NCI-H345 treated with DMSO at 0.1 percent for 48 hours (cell line): ENCODE data around the gene NENF.
"Not testable (repeated sequence)": the region's sequence is repeated elsewhere in the genome, so short reads cannot be mapped to it uniquely, and the experiment has no call there.

ENCODE experiments used
- DNase-seq: peaks from one replicate; lab custom pipeline; 2025; ENCODE audit not compliant: unreplicated experiment; lab: John Stamatoyannopoulos, UW

Gene NENF

DNA sequence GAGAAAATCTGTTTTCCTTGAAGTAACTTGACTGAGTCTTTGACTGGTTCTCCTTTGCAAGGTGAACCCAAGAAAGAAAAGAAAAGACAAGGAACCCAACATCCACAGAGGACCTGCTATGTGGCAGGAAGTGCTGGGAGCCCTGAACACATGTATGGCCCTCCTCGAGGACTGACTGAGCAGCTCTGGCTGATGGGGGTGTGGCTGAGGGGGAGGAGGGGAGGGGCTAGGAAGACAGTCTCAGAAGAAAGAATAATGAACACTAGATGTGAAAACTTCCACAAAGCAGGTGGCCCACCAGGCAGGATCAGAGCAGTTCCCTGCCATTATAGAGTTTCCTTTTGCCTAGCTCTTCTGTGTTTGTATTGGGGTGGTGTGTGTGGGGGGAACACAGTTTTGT is 26.1 kb downstream of the NENF start:
- DNase-seq: no peak

DNA sequence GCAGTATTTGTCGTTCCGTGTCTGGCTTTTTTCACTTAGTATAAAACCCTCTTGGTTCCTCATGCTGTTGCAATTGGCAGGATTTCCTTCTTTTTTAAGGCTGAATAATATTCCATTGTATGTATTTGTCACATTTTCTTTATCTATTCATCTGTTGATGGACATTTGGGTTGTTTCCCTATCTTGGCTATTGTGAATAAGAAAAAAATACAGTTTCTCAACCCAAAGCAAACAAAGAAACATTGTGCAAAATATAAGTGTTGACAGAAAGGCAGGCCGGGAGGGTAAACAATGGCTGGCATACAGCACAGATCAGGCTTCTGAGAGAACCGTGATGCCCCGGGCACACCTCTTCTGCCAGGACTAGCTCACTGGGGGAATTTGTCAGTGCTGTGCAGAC is 26.9 kb downstream of the NENF start:
- no peak for DNase-seq

DNA sequence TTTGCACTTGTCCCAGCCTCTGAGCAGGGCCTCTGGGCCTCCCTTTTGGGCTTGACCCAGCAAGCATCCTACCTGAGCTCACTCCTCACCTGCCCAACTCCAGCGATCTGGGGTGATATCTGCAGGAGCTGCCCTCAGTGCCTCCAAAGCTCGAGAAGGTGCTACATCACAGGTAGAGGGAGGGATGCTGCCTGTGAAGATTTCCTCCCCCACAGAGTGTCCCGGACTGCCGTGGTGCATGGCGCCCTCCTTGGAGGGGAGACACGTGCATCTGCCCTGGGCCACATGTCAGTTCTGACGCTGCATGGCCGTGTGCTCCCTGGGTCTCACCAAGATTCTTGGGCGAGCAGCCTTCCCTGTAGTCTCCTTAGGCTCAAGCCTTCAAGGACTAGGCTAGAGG is 27.7 kb downstream of the NENF start:
- DNase-seq: no peak

DNA sequence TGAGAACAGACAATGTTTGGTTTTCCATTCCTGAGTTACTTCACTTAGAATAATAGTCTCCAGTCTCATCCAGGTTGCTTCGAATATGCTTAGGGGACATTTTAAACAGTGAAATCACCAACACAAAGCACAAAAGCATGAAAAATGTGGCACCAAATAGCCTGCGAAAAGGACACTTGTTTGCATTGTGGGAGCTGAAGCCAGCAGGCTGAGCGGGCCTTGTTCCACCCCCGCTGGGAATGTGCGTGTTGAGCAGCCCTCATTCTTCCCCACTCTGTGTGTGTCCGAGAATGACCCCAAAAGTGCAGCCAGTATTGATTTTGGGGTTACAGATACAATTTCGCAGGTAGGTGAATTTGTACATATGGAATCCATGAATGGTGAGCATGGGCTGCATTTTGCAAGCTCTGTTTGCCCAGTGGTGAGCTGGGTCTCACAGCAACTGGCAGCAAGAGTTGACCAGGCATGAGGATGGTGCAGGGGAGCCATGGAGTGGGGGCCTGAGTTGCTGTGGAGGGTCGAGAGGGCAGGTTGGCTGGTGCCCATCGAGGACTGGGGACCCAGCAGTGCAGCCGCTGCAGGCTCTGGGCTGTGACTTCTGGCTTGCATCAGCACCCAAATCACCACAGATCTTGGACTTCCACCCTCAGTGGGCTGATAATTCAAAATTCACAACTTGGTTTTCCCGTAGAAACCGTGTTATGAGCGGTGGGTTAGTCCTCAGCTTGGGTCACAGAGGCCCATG is 29.4 kb downstream of the NENF start:
- no peak for DNase-seq

DNA sequence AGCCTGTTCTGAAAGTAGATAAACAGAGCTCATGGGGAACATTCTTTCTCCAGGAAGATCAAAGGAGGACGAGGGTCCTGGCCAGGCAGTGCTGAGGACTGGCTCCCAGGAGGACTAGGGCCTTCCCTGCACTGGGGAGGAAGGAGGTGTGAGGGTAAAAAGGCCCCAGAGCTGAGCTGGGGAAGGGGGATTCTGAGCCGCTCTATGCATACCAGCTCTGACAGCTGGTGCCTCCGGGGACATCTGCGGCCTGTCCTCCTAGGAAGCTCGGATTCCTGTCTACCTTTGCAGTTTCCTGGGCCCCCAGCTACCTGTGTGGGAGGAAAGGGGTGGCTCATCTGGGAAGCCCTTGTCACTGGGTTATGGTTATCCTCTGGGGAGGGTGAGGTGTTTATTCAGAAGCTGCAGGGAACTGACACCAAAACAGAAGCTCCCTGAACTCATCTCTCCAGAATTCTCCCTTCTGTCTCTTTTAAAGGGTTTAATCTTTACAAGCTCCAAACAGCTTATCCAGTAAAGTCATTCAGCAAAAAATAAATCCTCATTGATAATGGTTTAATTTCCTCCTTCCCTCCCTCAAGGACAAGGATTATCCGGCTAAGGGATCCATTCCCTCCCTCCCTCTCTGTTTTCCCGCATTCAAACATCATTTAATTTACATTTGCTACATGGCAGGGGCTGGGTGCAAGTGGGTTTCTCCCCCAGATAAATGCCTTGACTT is 31.0 kb downstream of the NENF start:
- no peak for DNase-seq

DNA sequence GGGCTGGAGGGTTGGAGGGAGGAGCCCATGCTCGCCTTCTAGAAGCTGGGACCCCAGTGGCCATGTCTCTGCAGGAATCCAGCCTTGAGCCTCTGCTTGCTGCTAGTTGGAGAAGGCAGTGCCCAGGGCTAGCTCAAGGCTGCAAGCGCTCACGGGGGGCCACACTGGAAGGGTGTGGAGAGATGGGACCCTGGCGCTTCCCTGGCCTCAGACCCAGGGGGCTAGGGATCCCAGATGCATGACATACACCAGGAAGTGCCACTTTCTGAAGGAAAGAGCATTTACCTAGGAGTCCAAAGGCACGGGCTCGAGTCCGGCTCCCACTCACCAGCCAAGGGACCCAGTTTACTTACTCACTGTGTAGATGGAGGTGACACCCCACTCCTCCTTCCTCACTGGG is 32.6 kb downstream of the NENF start:
- DNase-seq: no peak

DNA sequence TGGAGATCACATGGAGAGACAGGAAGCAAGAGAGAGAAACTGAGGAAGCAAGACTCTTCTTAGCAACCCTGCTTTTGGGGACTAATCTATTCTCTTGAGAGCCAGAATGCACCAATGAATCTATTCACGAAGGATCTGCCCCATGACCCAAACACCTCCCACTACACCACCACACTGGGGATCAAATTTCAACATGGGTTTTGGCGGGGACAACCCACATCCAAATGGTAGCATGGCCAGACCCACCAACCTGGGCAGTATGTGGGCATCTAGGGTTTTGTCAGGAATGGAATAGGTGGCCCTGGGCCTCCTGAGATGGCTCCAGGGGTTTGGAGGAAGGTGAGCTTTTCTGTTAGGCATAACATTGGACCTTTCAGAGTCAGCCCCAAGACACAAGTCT is 33.7 kb downstream of the NENF start:
- DNase-seq: no peak

DNA sequence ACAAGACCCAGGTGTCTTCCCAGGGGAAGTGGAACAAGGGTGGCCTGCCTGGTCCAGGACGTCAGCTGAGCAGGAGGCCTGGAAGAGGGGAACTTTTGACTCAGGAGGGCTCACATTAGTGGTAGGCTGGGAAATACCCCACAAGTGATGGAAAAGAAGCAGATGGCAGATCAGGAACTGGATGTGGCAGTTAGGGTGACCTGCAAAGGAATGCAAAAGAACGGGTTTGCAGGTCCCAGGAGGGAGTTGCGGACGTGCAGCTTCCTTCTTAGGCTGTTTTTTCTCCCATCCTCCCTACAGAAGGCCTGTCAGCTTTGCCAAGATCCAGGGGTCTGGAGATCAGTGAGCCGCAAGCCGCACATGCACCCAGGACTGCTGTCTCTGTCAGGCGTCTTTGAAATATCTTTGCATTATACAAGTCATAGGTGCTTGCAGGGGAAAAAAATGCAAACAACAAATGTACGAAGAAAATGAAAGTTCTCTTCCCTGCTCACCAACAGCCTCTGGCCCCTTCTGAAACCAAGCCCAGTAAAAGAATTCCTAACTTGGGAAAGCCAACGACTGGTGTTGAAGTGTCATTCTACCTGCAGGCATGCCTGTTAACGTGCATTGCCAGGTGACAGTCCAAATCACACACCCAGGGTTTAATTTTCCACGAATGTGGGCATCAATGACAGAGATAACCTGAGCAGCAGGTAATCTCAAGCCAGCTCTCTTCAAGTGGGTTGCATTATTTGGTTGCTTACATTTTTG is 34.4 kb downstream of the NENF start:
- no peak for DNase-seq

DNA sequence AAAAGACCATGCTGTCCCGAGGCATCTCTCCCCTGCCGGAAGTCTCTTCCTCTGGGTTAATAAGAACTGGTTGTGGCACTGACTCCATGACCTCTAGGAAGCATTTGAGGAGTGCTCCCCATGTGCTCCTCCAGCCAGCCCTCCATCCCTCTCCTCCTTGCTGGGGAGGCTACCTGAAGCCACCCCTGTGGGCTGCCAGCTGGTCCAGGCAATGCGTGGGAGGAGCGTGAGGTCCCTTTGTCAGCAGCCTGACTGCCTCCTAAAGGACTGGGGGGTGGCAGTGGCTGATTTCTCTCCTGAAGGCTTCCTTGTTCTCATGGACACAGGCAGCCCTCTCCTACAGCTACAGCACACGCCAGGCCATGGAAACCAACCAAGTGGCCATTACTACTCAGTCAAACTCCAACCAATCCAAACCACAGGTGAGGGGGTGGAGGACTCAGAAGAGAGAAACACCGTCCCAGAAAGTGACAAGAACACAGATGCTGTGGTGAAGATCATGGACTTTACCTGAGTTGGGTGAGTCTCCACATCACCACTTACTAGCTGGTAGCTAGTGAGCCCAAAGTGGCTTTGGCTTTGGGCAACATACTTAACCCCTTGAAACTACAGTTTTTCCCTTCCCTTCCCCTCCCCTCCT is 35.2 kb downstream of the NENF start:
- DNase-seq: no peak

DNA sequence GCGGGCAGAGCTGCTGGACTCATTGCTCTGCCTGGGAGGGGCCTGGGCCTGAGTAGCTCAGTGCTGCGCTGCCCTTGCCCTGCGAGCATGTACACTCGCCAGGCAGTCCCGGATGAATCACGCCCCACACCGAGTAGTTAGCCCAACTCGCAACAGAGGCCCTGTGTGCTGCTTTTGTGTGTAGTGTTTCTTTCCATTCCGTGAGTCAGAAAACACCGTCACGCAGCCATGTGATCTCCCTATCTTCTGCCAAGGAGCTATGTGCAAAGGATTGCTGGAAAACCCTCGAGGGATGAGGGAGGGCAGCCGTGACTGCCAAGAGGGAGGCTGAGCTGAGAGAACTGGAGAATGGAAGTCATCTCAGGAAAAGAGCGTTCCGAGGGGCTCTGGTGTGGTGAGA is 37.3 kb downstream of the NENF start:
- no peak for DNase-seq

DNA sequence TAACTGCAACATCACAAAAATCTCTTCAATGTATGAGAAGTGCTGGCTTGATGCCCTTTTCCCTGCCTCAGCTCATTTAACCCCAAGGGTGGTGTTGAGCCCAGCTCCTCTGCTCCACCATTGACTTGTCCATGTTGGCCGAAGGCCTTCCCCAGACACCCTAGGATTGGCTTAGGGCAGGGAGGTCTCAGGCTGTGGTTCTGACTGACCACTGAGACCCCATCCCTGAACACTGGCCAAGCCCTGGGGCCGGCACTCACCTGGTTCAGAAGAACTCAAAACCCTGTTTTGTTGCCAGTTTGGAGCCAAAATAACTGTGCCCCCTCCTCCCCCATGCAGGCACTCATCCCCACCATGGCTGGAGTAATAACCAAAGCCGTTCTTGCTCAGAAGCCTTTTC is 38.6 kb downstream of the NENF start:
- DNase-seq: no peak

DNA sequence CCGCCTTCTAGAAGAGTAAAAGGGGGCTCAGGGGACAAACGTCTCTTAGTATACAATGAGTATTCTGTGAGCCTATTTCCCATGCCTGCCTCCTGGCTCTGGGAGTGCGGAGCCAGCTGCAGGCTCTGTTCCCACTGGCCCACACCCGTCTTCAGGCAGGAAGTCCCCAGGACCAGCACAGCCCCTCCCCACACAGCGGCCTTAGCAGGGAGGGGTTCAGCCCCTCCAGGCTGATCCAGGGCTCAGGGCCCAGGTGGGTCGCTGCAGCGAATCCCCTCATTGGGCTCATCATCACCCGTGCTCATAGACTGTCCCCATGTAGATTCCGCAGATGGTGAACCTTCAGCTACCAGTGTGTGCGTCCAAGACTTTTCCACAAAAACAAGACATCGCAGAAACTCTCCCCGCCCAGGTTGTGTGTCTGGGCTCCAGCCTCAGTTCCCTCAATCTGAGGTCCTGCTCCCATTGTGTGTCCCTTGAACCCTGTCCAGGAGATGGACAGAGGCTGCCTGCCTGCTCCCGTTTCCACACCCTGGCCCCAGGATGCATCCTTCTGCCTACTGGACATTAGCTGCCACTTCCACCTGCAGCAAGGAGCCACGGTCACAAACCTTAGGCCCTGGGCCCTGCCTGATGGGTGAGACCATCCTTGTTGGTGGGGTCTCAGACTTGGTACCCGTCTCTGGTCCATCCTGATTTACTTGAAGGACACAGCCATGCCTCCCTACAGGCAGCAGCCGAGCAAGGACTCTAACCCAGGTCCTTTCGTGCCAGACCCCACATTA is 39.4 kb downstream of the NENF start:
- no peak for DNase-seq

DNA sequence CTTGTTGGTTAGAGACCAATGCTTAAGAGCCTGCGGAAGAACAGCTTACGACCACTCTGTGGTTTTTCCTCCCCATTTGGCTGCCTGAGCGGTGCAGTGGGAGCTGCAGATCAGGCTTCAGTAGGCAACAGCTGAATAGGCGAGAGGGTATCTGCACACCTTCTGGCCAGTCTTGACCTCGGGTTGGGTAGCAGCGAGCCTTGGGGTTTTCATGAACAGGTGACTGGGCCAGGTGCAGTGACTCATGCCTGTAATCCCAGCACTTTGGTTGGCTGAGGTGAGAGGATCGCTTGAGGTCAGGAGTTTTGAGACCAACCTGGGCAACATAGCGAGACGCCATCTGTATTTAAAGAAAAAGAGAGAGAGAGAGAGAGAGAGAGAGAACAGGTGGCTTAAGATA is 41.0 kb downstream of the NENF start:
- no peak for DNase-seq

DNA sequence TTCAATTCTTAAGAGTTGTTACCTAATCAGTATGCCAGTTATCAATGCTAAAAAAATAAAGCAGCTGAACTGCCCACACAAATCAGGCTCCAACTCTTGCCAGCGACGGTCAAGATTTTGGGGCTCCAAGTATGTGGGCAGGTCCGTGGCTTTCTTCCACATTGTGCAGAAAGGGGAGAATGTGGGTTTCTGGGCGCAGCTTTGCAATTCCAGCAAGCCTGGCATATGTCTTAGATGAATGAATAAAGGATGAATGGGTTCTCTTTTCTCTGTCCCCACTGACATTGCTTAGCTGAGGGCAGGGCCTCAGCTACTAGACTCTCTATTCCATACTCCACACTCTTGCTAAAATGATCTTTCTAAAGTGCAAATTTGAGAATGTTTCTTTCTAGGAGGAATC is 42.4 kb downstream of the NENF start:
- no peak for DNase-seq

DNA sequence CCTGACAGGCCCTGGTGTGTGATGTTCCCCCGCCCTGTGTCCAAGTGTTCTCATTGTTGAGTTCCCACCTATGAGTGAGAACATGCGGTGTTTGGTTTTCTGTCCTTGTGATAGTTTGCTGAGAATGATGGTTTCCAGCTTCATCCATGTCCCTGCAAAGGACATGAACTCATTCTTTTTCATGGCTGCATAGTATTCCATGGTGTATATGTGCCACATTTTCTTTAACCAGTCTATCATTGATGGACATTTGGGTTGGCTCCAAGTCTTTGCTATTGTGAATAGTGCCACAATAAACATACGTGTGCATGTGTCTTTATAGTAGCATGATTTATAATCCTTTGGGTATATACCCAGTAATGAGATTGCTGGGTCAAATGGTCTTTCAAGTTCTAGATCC is 43.1 kb downstream of the NENF start:
- not testable (repeated sequence) for DNase-seq

DNA sequence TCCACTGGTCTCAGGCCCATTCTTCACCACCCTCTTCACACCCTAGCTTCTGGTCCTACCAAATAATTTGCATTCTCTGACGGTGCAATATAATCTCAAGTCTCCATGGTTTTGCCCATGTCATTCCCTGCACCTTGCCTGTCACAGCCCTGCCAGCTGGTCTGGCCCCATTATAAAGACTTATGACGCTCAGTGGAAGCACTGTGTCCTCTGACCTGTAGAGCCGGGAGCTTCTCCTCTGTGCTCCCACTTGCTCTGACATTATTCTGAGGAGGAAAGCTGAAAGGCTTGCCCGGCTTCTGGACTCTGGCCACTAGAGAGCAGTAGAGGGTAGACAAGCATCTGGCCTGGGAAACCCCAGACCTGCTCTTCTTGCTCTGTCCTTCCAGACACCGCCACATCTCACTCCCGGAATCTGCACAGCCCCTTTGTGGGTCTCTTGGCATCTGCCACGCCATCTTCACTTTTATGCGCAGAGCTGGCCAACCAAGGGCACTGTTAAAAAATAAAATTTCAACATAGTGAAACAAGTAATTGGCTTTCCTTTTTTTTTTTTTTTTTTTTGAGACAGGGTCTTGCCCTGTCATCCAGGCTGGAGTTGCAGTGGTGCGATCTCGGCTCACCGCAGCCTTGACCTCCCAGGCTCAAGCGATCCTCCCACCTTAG is 44.4 kb downstream of the NENF start:
- peak; percentile 70 for DNase-seq

DNA sequence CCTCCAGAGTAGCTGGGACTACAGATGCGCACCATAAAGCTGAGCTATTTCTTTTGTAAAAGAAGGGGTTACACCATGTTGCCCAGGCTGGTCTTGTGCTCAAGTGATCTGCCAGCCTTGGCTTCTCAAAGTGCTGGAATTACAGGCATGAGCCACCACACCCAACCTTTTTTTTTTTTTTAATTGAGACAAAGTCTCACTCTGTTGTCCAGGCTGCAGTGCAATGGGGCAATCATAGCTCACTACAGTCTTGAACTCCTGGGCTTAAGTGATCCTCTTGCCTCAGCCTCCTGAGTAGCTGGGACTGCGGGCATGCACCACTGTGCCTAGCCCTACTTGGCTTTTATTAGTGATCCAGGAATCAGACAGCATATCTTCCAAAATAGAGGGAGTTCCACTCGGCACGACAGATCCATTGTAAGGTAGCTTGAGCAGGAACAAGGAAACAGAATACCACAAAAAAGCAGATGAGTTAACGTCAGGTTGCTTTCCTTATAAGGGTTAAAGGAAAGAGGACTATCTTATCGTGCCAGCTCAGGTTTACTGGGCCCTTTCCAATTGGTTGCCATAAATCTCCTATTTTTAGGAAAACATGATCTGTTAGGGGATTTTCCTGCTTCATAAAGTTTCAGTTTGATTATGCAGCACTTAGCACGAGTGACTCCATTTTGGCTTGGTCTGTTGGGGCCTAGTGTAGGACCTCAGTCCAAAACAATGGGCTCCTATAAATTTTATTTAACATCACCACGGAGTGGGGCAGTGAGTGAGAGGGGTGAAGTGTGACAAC is 45.2 kb downstream of the NENF start:
- DNase-seq: no peak

DNA sequence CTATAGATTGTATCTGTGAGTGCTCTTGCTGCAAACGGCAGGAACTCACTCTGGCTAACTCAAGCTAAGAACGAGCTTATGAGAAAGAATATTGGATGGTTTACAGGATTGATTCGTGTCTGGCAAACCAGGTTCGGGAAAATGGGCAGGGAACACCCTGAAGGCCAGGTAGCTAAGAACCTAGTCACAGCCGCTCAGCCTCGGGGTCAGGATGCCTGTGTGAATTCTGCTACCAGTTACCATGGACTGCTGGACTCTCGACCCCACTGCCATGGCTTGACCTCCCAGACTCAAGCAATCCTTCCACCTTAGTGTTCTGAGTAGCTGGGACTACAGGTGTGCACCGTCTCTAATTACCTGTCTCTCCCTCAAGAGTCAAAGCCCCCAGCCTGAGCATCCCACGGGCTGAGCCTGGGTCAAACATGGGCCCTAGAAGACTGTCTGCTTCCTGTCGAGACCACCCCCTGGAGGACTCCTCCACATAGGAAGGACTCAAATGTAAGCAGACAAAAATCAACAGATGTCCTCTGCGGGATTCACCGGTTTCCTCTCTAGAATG is 45.8 kb downstream of the NENF start:
- no peak for DNase-seq

DNA sequence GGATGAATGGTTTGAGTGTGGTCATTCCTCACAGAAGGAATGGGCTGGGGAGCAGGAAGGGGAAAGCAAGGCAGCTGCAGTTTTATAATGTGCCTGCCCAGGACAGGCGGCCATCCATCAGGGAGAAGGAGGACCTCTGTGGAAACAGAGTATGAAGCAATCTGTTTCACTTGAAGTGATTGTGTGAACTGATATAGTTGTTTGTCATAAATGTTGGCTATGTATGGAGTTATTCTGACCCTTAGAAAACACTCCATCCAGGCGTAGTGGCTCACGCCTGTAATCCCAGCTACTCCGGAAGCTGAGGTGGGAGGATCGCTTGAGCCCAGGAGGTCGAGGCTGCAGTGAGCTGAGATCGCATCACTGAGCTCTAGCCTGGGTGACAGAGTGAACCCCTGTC is 46.5 kb downstream of the NENF start:
- no peak for DNase-seq
